CD14-positive monocyte (primary cell): ENCODE data around the gene DCLRE1B. TPM values are rescaled to one million over a fixed set of nuclear protein-coding genes. Genes with fewer than 3 reads are reported as not detected.

ENCODE experiments used
- DNase-seq, 3 donors: peaks; one replicate each; pipeline ENCODE4 v3.0.0-alpha.2; 2011 to 2022
- H2AFZ ChIP-seq: 2 replicates; pipeline ENCODE4 v1.6.0; 2012; ENCODE audit warnings: mild to moderate bottlenecking, low read depth, low read length, inconsistent platforms; ENCODE audit not compliant: insufficient read depth, poor library complexity, severe bottlenecking
- H3K27ac ChIP-seq, 2 donors: 1 replicate in 1 of 2; 2 replicates in 1 of 2; pipeline ENCODE4 v1.5.1; 2012 to 2013; ENCODE audit warnings: low read length in 2 of 2, control low read depth in 1 of 2, inconsistent platforms in 1 of 2, low read depth in 1 of 2, mild to moderate bottlenecking in 1 of 2
- H3K27me3 ChIP-seq, 2 donors: one replicate each; pipeline versions ENCODE4 v1.6.0 to v1.6.1; 2011 to 2013; ENCODE audit warnings: low read length in 2 of 2; ENCODE audit not compliant: control insufficient read depth in 2 of 2, insufficient read depth in 2 of 2
- H3K36me3 ChIP-seq, 2 donors: replicated peaks in 1 of 2; 1 replicate in 1 of 2; 2 replicates in 1 of 2; pipeline versions ENCODE4 v1.5.1 to v1.6.1; 2012 to 2013; ENCODE audit warnings: low read length in 2 of 2, control low read depth in 1 of 2, inconsistent platforms in 1 of 2, mild to moderate bottlenecking in 1 of 2; ENCODE audit not compliant: insufficient read depth in 2 of 2, control insufficient read depth in 1 of 2
- H3K4me1 ChIP-seq, 2 donors: 1 replicate in 1 of 2; 2 replicates in 1 of 2; pipeline versions ENCODE4 v1.5.1 to v1.6.1; 2012 to 2013; ENCODE audit warnings: low read length in 2 of 2, control low read depth in 1 of 2, inconsistent platforms in 1 of 2, mild to moderate bottlenecking in 1 of 2, moderate library complexity in 1 of 2; ENCODE audit not compliant: insufficient read depth in 2 of 2, control insufficient read depth in 1 of 2
- H3K4me2 ChIP-seq: replicated peaks from 2 replicates; pipeline ENCODE3; 2012; ENCODE audit warnings: low read length, moderate library complexity, mild to moderate bottlenecking; ENCODE audit not compliant: poor library complexity, severe bottlenecking; ENCODE audit errors: extremely low read depth
- H3K4me3 ChIP-seq, 3 experiments: fragments of 200-600 bp in 1 of 3; sonication (generic) in 1 of 3; replicated peaks in 1 of 3; 1 replicate in 2 of 3; 2 replicates in 1 of 3; pipeline ENCODE4 v1.5.1; 2011 to 2013; ENCODE audit warnings: low read length in 3 of 3, mild to moderate bottlenecking in 3 of 3, control low read depth in 2 of 3, low read depth in 2 of 3, inconsistent platforms in 1 of 3, moderate library complexity in 1 of 3
- H3K79me2 ChIP-seq: 2 replicates; pipeline ENCODE4 v1.6.0; 2012; ENCODE audit warnings: mild to moderate bottlenecking, control low read depth, inconsistent platforms, low read length, moderate library complexity; ENCODE audit not compliant: insufficient read depth
- H3K9ac ChIP-seq: 2 replicates; pipeline ENCODE4 v1.6.0; 2017; ENCODE audit warnings: low read length, mild to moderate bottlenecking; ENCODE audit not compliant: insufficient read depth, poor library complexity, severe bottlenecking
- H3K9me3 ChIP-seq, 2 donors: replicated peaks in 1 of 2; 1 replicate in 1 of 2; 2 replicates in 1 of 2; pipeline versions ENCODE4 v1.5.1 to v1.6.1; 2012 to 2013; ENCODE audit warnings: low read length in 2 of 2, control low read depth in 1 of 2; ENCODE audit not compliant: control insufficient read depth in 1 of 2, insufficient read depth in 1 of 2
- H4K20me1 ChIP-seq: 2 replicates; pipeline ENCODE4 v1.6.0; 2012; ENCODE audit warnings: mild to moderate bottlenecking, low read length, control low read depth, moderate library complexity; ENCODE audit not compliant: insufficient read depth
- H3K27ac Mint-ChIP-seq, 7 donors: one replicate each; pipeline ENCODE4 v1.8.0; 2020; ENCODE audit warnings: mild to moderate bottlenecking in 7 of 7, mixed read lengths in 7 of 7, moderate library complexity in 6 of 7, inconsistent platforms in 2 of 7
- H3K27me3 Mint-ChIP-seq, 3 donors: one replicate each; pipeline ENCODE4 v1.8.0; 2021 to 2022; ENCODE audit warnings: low read depth in 3 of 3, mild to moderate bottlenecking in 3 of 3, mixed read lengths in 3 of 3, moderate library complexity in 3 of 3, inconsistent platforms in 1 of 3
- H3K36me3 Mint-ChIP-seq, 2 donors: one replicate each; pipeline ENCODE4 v1.8.0; 2020; ENCODE audit warnings: mixed read lengths in 2 of 2, inconsistent platforms in 1 of 2, mild to moderate bottlenecking in 1 of 2
- H3K4me1 Mint-ChIP-seq: one replicate; pipeline ENCODE4 v1.8.0; 2020; ENCODE audit warnings: mild to moderate bottlenecking, mixed read lengths
- H3K4me3 Mint-ChIP-seq, 2 donors: one replicate each; pipeline ENCODE4 v1.8.0; 2020; ENCODE audit warnings: mild to moderate bottlenecking in 2 of 2, mixed read lengths in 2 of 2, moderate library complexity in 1 of 2
- H3K9me3 Mint-ChIP-seq, 7 donors: one replicate each; pipeline ENCODE4 v1.8.0; 2020 to 2022; ENCODE audit warnings: mixed read lengths in 7 of 7, mild to moderate bottlenecking in 6 of 7, moderate library complexity in 6 of 7, inconsistent platforms in 2 of 7
- WGBS: methylation state at CpG from one replicate; pipeline ENCODE4 v1.1.5; 2013; ENCODE audit warnings: missing lambda C conversion rate; ENCODE audit not compliant: insufficient coverage; 5-methylcytosine and 5-hydroxymethylcytosine counted together
- intact Hi-C, 2 donors: fragments of 100-400 bp; cut with micrococcal nuclease; formaldehyde crosslinking; loops; one replicate each; pipeline versions ENCODE4 v1.15.0 to v1.15.1; 2023
- polyA plus RNA-seq, 3 donors: library from polyadenylated mRNA; depleted of rRNA in 1 of 3; unstranded in 2 of 3; stranded (reverse) in 1 of 3; fragments of 300-500 nt in 2 of 3; fragments of >200 nt in 1 of 3; fragmentation: Illumina TruSeq in 2 of 3; gene quantifications; 1 replicate in 2 of 3; 2 replicates in 1 of 3; pipeline ENCODE4 v1.2.3, GENCODE V29; 2012 to 2021
- TF ChIP-seq, protein P1 (sequence below): fragments of 200-600 bp; IDR thresholded peaks from one replicate; pipeline ENCODE4 v1.8.0; 2022; ENCODE audit warnings: antibody characterized with exemption, mild to moderate bottlenecking

DCLRE1B gene
- polyA plus RNA-seq, 3 donors = 3.0 to 5.7 (median 4.5) TPM

DNA sequence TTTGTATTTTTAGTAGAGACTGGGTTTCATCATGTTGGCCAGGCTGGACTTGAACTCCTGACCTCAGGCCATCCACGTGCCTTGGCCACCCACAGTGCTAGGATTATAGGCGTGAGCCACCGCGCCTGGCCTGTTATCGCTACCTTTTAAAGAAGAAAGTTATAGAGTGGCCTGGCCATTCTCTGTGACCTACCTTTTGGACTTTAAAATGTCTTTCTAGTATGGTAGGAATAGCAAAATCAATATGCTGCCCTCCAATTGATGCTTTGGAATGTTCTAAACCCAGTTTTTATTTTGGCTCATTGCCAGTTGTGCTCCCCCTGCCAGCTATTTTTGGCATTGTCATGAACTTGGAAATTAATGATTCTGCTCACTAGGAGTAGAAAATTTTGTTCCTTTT is 43.9 kb downstream of the DCLRE1B start:
- TF ChIP-seq, protein P1, sequence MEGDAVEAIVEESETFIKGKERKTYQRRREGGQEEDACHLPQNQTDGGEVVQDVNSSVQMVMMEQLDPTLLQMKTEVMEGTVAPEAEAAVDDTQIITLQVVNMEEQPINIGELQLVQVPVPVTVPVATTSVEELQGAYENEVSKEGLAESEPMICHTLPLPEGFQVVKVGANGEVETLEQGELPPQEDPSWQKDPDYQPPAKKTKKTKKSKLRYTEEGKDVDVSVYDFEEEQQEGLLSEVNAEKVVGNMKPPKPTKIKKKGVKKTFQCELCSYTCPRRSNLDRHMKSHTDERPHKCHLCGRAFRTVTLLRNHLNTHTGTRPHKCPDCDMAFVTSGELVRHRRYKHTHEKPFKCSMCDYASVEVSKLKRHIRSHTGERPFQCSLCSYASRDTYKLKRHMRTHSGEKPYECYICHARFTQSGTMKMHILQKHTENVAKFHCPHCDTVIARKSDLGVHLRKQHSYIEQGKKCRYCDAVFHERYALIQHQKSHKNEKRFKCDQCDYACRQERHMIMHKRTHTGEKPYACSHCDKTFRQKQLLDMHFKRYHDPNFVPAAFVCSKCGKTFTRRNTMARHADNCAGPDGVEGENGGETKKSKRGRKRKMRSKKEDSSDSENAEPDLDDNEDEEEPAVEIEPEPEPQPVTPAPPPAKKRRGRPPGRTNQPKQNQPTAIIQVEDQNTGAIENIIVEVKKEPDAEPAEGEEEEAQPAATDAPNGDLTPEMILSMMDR = peak; percentile 46
- Histone ChIP-seq H3K4me2 (no peak overlapping the region), H3K9ac (no peak overlapping the region), H3K27me3 (no peaks in the 10 kb centered on the region), H3K36me3 (peaks cover 7 to 33% of the 10 kb centered on the region in 2 donors), H2AFZ (no peak overlapping the region), H3K4me1 (peaks cover 40 to 44% of the 10 kb centered on the region in 2 donors), H3K4me3 (no peak overlapping the region), H3K27ac (no peak overlapping the region), H3K79me2 (peaks cover 98% of the 10 kb centered on the region), H4K20me1 (peaks cover 94% of the 10 kb centered on the region), H3K9me3 (no peaks in the 10 kb centered on the region)
- intact Hi-C loops = no loop called here
- peak in 1 of 3 donors; percentile 15 for DNase-seq
- Mint-ChIP-seq H3K27me3 (peaks cover 0 to 1% (median 0%) of the 10 kb centered on the region in 3 donors), H3K9me3 (no peaks in the 10 kb centered on the region), H3K4me1 (peaks cover 64% of the 10 kb centered on the region), H3K36me3 (peaks cover 23 to 52% of the 10 kb centered on the region in 2 donors), H3K27ac (peak overlapping the region in 1 of 7 donors; percentile 38), H3K4me3 (no peak overlapping the region)
- WGBS = no CpG with 5 or more reads among the region's 5 CpGs

DNA sequence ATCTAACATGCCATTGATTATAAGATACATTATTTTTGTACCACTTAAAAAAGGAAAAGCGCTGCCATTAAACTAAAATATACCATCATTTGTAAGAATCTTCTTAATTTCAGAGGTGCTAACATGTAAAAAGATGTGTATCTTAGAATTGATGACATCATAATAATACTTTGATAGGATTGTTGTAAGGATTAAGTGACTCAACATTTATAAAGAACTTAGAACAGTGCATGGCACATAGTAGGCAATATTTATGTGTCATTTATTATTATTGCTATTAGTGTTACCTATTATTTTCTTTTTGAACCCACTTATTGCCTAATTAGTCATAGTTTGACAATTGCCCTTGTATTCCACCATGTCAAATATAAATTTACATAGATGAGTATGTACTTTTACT is 45.8 kb downstream of the DCLRE1B start:
- Mint-ChIP-seq H3K9me3 (no peaks in the 10 kb centered on the region), H3K36me3 (peaks cover 30 to 57% of the 10 kb centered on the region in 2 donors), H3K4me3 (no peak overlapping the region), H3K4me1 (peaks cover 53% of the 10 kb centered on the region), H3K27me3 (peaks cover 0 to 1% (median 0%) of the 10 kb centered on the region in 3 donors), H3K27ac (peak overlapping the region in 1 of 7 donors; percentile 16)
- peaks cover 98% of the 10 kb centered on the region for H3K79me2 ChIP-seq
- DNase-seq = no peak
- TF ChIP-seq, protein P1 = no peak
- WGBS = no CpG with 5 or more reads among the region's 1 CpG
- H2AFZ ChIP-seq = no peak overlapping the region
- H3K27ac ChIP-seq = no peak overlapping the region
- H3K4me1 ChIP-seq = peaks cover 29 to 30% of the 10 kb centered on the region in 2 donors
- peaks cover 85% of the 10 kb centered on the region for H4K20me1 ChIP-seq
- H3K9me3 ChIP-seq = no peaks in the 10 kb centered on the region
- intact Hi-C loops = no loop called here
- H3K36me3 ChIP-seq = peaks cover 26 to 47% of the 10 kb centered on the region in 2 donors
- no peaks in the 10 kb centered on the region for H3K27me3 ChIP-seq
- H3K9ac ChIP-seq = no peak overlapping the region
- no peak overlapping the region for H3K4me2 ChIP-seq
- H3K4me3 ChIP-seq = no peak overlapping the region
